OCI-M2 (cell line): ENCODE measurements around the gene FHOD3.

Experiments used
- DNase-seq: peaks from one replicate; lab custom pipeline; 2025; ENCODE audit not compliant: unreplicated experiment; lab: John Stamatoyannopoulos, UW

The FHOD3 gene

DNA sequence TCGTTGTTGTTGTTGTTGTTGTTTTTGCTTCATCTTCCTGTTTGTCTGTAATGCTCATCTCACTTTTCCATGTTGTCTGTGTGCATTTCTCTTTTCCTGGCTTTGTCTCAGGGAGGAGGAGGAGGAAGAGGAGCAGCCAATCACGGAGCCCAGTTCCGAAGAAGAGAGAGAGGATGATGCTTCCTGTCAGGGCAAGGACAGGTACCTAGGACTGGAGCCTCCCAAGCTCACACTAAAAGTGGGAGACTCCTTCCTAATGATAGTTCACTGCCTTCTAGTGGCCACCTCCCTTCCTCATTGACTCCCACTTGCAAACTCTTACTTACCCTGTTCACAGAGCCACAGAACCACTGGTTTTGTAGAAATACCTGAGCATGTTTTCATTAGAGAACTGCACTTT, 351.7 kb downstream of the FHOD3 start:
- no peak for DNase-seq

DNA sequence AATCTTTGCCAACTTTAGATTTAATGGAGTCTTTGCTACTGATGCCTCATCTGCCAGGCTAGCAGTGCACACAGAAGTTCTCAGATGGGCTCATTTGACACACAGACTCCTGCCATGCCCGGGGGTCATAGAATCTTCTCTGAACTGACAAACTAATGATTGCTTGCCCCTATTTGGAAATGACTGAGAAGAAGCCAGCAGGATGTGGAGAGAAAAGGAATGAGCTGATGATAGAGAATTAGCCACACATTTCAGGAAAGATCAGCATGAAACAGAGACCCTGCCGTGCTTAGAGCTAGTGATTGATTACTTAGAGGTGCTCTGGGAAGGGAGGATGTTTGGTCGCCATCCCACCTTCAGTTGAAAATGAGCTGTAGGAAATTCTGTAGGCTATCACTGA, 352.8 kb downstream of the FHOD3 start:
- no peak for DNase-seq

DNA sequence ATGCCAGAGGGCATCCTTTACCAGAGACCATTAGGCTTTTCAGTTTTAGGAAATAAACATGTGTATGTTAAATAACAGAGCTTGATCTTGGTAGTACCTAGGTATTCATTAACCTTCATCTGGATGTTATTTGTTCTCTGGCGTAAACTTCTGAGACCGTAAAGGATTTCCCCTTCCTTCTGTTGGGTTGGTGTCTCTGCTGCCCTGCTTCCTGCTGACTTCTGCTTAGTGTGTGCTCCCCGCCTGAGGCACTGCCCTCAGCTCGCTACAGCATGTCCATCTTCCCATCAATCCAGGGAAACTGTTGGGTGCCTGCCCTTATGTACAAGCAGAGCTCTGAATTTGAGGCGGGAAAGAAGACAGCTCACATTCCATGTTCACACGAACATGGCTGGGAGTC, 353.4 kb downstream of the FHOD3 start:
- no peak for DNase-seq

DNA sequence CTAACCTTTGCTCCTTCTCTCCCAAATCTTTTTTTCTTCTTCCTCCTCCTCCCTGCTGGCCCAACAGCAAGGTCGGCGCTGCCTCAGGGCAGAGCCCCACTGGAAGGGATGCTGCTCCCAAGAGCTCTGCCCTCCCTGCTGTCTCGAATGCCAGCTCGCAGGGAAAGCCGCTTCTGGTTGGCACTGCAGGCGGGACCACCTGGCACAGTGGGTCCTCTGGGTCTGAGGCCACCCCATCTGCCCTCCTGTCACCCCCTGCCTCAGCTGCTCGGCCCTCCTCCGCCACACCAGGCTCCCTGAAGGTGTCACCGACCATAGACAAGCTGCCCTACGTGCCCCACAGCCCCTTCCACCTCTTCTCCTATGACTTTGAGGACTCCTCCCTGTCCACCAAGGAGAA, 355.0 kb downstream of the FHOD3 start:
- DNase-seq: no peak

DNA sequence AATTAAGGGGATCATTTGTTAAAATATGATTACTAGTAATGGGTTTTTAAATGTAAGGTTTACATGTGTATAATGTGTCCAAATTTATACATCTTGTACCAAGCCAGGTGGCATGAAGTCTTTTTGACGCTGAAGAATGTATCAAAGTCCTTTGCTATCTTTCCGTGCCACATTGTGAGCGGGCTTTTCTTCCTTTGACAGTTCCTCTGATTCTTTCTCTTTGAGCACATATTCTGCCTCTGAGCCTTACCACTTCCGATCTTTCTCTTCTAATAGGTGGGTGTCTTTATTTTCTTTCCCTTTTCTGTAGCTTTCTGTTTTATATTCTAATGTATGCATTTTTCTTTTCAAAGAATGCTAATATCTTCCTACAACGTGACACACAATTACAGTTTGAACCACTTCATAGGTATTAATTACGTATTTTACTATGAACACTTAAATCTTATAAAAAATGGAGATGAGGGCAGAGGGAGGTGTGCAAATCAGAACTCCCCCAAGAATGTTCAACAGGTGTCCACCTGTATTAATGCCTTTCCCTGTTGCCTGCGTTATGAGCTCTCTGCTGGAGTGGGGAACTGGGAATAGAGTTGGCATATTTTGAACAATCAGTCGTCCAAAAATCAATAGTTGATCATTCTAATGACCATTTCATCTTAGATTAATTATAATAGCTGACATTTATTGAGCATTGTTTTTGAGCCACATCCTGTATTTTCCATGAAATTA, 355.8 kb downstream of the FHOD3 start:
- DNase-seq: no peak

DNA sequence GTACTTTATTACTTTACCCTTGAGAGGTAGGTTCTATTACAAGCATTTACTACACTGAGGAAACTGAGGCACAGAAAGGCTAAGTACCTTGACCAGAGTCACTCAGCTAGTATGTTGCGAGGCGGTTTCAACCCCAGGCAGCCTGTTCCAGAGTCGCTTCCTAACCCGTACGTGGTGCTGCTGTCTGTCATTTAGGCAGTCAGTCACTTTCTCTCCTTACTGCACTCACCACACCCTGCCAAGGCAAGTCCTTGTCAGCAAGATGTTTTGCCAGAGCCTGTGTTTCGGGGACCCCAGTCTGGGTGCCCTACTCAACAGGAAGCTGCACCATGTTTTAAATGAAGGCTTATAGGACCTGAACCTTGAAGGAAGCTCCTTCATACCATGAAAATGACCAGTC, 356.4 kb downstream of the FHOD3 start:
- no peak for DNase-seq

DNA sequence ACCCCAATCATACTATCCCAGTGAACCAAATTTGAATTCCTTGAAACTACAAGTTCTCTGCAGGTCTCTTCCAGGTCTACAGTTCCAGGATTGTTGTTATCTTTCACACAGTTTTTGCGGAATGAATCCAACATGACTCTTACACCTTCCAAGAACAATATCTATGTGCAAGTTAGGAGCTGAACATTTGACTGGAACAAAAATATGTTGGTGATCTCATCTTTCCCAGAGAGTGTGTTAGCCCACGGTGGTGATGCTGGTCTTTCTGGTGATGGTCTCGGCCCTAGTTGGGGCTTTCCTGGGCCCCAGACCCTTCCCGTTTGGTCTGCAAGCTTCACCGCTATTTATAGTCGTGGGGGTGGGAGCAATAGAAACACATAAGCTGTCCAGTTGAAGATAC, 357.6 kb downstream of the FHOD3 start:
- no peak for DNase-seq

DNA sequence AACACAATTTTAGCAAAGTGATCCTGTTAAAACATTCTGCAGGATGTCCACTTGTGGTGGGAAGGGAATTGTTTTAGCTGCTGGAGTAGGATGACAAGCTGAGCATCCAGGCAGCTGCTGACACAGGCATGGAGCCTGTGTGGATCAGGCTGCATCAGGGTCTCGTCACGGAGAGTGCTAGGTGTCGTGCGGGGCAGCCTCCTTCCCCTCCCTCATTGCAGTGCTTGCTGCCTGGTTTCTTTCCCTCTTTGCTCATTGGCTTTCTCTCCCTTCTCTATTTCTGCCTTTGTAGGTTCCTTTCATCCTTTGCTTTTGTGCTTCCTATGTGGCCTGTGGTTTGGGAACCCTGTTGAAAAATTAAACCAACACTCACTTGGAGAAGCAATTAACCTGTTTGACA, 358.4 kb downstream of the FHOD3 start:
- no peak for DNase-seq

DNA sequence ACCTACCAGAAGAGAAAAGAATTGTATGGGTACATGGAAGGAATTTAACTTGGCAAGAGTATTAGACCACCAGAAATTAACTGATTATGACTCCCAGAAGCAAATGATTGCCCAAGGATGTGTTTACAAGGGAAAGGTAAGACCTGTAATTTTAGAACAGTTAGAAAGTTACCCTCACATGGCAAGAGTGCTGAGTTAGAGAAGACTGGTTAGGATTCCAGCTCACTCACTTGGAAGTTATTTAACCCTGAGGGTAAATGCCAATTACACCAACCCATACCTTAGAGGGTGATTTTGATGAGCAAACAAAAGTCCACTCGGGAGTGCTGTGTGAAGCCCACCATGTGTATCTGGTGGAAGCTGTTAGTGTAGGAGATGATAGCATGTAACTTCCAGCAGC, 361.1 kb downstream of the FHOD3 start:
- no peak for DNase-seq

DNA sequence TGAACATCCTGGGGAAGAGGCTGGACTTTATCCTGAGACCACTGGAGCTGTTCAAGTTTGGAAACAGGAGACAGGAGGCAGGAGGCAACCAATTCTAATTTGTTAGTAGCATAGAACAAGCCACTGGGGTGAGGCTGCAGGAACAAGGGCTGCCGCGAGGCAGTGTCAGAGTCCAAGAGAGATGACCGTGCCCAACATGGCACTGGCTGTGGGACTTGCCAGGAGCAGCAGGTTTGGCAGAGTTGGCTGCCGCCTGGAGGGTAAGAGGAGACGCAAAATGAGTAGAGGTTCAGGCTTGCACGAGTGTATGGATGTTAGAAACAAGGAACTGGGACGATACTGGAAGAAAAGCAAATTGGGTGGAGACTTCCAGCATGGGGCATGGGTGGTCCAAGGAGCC, 362.8 kb downstream of the FHOD3 start:
- no peak for DNase-seq

DNA sequence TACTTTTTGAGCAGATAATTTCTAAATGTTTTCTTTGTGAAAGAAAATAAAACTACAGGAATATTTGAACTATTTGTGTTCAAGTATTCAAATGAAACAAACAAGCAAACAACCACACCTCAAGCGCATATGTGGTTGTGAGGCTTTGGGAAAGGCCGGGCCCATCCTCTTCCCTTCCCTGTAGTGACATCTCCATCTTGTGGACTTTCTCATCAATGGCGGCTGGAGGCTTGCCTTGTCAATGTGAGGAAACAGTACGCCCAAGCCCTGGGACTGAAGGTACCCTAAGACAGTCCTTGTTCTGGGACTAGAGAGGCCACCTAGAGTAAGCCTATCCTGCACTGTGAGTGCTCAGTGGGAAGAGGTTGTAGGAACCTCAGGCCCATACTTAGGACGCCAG, 364.5 kb downstream of the FHOD3 start:
- no peak for DNase-seq

DNA sequence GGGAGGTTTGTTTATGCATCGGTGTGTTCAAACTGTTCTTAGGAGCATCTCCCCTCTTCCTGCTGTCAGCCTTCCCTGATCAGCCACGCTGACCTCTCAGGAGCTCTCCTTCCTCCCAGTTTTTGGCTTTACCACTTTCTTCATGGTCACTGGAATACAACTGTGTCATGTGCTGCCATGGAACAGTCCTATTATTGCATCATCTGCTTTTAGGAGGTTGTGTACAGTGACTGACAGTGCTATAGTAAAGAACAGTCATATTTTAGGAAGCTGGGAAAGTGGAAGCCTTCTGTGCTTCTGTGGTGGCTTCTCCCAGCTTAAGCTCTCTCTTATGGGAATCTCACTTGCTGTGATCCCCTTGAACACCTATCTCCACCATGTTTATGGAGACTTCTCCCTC, 365.8 kb downstream of the FHOD3 start:
- no peak for DNase-seq

DNA sequence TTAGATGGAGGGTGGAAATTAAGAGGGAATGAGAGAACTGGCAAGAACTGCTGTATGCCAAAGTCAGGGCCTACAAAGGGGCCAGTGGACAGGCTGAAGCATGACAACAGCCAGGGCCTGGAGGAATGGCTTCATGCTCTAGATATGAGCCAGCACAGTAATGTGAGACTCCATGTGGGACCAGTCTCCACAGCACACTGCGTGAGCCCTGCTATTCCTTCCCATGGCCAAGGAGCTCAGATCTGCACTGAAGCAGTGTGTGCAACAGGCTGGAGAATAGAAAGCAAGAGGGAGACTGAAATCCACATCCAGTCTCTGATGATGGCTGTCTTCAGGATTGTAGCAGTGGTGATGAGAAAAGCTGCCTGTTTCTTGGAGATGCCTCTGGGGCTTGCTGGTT, 368.4 kb downstream of the FHOD3 start:
- no peak for DNase-seq

DNA sequence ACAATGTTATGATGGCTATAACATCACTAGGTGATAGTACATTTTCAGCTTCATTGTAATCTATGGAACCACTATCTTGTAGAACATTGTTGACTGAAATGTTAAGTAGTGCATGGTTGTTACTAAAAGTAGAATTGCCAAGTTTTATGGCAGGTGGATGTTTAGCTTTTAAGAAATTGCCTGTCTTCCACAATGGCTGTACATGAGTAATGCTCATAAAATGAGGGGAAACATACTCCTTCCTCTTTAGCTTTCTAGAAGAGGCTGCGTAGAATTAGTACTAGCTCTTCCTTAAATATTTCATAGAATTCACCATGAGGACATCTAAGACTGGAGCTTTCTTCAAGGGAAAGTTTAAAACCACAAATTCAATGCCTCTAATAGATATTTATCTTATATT, 370.3 kb downstream of the FHOD3 start:
- no peak for DNase-seq

DNA sequence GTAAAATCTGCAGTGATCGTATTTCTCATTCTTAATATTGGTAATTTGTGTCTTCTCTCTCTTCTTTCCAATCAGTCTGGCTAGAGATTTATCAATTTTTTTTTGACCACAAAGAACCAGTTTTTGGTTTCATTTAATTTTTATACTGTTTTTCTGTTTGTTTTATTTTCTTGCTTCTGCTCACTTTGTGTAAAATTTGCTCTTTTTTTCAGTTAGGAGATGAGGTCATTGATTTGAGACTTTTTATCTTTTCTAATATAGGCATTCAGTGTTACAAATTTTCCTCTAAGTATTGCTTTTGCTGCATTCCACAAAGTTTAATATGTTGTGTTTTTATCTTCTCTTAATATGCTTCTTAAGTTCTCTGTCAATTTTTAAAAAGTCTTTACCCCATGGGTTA, 370.8 kb downstream of the FHOD3 start:
- no peak for DNase-seq

DNA sequence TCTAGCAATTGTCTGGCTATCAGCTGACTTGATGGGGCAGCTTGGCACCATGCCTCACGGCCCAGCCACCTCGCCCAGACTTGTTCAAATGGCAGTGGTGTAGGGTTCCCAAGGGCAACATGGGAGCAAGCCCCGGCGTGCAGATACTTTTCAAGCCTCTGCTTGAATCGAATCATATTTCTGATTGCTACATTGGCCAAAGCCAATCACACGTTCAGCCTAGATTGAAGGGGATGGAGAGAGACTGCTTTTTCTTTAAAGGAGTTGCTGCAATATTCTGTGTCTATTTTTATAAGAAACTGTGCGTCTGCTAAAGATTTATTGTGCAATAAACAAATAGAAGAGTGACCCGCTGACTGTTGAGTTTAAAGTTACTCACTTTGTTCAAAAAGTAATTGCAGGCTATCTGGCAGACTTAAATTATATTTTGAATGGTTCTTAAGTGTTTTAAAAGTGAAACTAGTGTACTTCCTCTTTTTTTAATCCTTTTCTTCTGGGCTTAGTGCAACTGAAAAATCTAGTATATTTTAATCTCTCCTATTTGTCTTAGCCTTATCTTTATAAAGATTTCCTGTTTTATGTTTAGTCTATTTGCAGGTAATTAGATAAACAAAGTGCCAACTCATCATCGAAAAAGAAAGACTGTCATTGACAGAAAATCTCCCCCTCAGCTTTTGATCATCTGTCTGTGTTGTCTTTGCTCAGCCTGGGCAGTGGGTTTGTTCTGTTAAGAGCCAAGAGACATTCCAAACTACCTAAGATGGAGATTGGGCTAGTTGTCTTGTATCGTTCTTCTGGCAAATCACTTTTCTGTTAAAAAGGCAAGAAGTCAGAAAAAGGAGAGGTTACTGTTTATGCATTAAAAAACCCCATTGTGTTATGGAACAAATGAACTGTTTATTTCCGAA, 375.2 kb downstream of the FHOD3 start:
- DNase-seq: no peak

DNA sequence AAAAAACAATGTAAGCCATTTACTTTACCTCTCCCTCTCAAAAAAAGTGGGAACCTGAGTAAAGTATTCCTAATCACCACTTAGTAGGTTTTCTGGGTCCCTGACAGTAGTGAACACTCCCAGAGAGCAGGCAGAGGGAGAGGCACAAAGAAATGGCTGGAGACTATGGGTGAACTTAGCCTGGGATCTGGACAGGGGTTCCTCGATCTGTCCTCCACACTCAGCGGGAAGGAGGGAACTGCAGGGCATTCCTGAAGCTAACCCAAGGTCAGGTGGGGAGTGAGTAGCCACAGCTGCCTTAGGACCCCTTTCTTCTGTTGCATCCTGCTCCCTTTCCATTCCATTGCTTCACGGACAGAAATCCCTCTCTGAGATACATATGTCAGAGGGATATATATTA, 375.9 kb downstream of the FHOD3 start:
- DNase-seq: no peak

DNA sequence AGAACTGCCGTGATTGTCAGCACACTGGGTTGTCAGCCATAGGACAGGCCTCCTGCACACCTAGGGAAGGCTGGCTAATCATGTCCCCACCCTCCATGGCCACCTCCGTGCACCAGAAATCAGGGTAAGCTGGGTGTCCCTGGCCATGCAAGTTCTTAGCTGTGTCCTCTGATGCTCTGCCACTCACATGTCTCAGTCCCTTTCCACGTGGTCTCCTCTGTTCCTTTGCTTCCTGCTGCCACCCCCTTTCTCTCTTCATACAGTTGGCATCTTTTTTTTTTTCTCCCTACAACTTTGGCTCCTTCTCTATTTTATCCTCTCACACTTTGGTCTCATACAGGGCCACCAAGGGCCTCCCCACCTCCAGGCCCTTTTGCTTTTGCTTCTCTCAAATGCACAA, 377.6 kb downstream of the FHOD3 start:
- DNase-seq: no peak

DNA sequence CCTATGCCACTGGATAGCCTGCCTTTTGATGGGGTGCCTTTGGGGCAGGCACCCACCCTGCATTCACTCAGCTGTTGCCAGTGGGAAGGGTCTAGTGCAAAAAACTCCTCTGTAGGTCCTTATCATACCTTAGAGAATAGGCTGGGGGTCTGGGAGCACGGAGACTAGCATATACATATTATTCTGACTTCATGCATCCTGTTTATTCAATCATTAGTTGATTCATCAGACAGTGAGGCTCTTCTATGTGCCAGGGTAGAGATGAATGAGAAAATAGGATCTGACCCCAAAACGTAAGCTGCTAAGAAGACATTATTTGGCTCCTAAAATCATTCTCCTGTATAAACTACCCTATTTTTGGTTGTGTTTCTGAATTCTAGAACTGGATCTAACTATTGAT, 378.0 kb downstream of the FHOD3 start:
- no peak for DNase-seq

DNA sequence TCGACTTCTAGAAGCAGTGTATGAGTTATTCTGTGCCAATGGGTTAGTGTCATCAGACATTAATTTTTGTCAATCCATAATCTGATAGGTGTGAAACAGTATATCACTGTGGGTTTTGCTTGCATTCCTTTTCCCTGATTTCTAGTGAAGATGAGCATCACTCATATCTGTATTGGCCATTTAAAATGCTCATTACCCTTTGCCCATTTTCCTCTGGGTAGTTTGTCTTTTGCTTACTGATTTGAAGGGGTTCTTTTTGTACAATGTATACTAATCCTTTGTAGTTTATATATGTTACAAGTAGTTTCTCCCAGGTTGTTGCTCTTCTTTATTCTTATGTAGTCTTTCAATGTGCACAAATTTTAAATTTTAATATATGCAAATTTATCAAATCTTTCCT, 379.1 kb downstream of the FHOD3 start:
- DNase-seq: no peak

DNA sequence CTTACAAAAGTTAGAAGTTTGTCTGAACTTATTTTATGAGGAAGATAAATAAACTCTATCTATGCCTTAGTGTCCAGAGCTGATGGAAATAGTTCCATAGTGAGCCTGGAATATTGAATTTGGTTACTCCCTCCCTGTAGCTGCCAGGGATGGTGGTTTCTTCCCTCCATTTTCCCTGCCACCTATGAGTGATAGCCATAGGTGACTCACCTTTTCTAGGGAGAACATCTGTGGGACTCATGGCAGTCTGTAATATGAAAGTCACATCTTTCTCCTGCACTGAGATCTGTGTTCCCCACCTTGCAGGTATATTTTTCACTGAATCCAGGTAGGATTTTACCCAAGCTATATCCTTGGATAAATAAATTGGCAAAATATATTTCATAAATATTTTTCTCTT, 382.5 kb downstream of the FHOD3 start:
- DNase-seq: no peak

DNA sequence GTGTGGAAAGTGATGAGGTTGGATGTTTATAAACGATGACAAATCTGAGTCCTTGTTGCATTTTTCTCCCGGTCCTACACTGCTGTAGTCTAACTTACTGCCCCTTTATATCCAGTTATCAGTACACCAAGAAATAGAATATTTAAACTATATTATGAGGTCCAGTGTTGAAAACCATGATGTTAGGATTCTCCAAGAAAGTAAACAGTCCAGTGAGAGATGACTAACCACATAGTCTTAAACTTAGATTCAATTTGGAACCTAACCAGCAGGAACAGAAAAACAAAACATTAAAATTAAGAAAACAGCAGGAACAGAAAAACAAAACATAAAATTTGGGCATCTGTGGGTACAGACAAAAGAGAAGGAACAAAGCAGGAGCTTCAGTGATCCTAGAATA, 388.1 kb downstream of the FHOD3 start:
- no peak for DNase-seq
